GM23248 (cell line): ENCODE measurements around the gene ARHGAP25. TPM values are rescaled to one million over a fixed set of nuclear protein-coding genes. Genes with fewer than 3 reads are reported as not detected.

Experiments used
- DNase-seq: peaks from one replicate; pipeline ENCODE4 v3.0.0-alpha.2; 2015
- H2AFZ ChIP-seq: fragments of 200-600 bp; sonication (generic); 2 replicates; pipeline ENCODE4 v1.6.1; 2016; ENCODE audit warnings: antibody characterized with exemption
- H3F3A ChIP-seq: fragments of 200-600 bp; sonication (generic); 2 replicates; pipeline ENCODE4 v1.6.1; 2016; ENCODE audit warnings: mild to moderate bottlenecking, antibody characterized with exemption, mixed run types; ENCODE audit not compliant: insufficient read depth
- H3K27ac ChIP-seq: fragments of 200-600 bp; sonication (generic); 2 replicates; pipeline ENCODE4 v1.5.1; 2016; ENCODE audit warnings: mild to moderate bottlenecking
- H3K27me3 ChIP-seq: fragments of 200-600 bp; sonication (generic); replicated peaks from 2 replicates; pipeline ENCODE4 v1.6.1; 2016; ENCODE audit warnings: mild to moderate bottlenecking; ENCODE audit not compliant: insufficient read depth
- H3K36me3 ChIP-seq: fragments of 200-600 bp; sonication (generic); 2 replicates; pipeline ENCODE4 v1.6.1; 2016; ENCODE audit warnings: low read depth, mild to moderate bottlenecking
- H3K4me1 ChIP-seq: fragments of 200-600 bp; sonication (generic); 2 replicates; pipeline ENCODE4 v1.6.1; 2016; ENCODE audit warnings: mild to moderate bottlenecking; ENCODE audit not compliant: insufficient read depth
- H3K4me2 ChIP-seq: fragments of 200-600 bp; sonication (generic); one replicate; pipeline ENCODE4 v1.6.1; 2016; ENCODE audit warnings: mild to moderate bottlenecking; ENCODE audit not compliant: unreplicated experiment
- H3K4me3 ChIP-seq: fragments of 200-600 bp; sonication (generic); 2 replicates; pipeline ENCODE4 v1.5.1; 2016; ENCODE audit warnings: mild to moderate bottlenecking
- H3K79me2 ChIP-seq: fragments of 200-600 bp; sonication (generic); 2 replicates; pipeline ENCODE4 v1.6.1; 2016; ENCODE audit warnings: mild to moderate bottlenecking; ENCODE audit not compliant: insufficient read depth
- H3K9ac ChIP-seq: fragments of 200-600 bp; sonication (generic); 2 replicates; pipeline ENCODE4 v1.6.1; 2016; ENCODE audit warnings: mild to moderate bottlenecking
- H3K9me2 ChIP-seq: fragments of 200-600 bp; sonication (generic); 2 replicates; pipeline ENCODE4 v1.6.1; 2016; ENCODE audit warnings: mixed run types, mild to moderate bottlenecking, moderate library complexity; ENCODE audit not compliant: insufficient read depth
- H3K9me3 ChIP-seq: fragments of 200-600 bp; sonication (generic); one replicate; pipeline ENCODE4 v1.6.1; 2017; ENCODE audit warnings: low read depth
- H4K20me1 ChIP-seq: fragments of 200-600 bp; sonication (generic); 2 replicates; pipeline ENCODE4 v1.6.0; 2016; ENCODE audit not compliant: insufficient read depth
- EZH2 ChIP-seq: fragments of 200-600 bp; sonication (generic); IDR thresholded peaks from 2 replicates; pipeline ENCODE4 v1.6.1; 2018; ENCODE audit warnings: antibody characterized with exemption, mild to moderate bottlenecking; ENCODE audit not compliant: insufficient read depth, poor library complexity, severe bottlenecking
- EZH2phosphoT487 ChIP-seq: fragments of 200-600 bp; sonication (generic); IDR thresholded peaks from 2 replicates; pipeline ENCODE4 v1.6.1; 2018; ENCODE audit warnings: antibody characterized with exemption, moderate library complexity, mild to moderate bottlenecking, low read depth; ENCODE audit not compliant: insufficient read depth
- WGBS, 2 experiments: methylation state at CpG; one replicate each; pipeline ENCODE4 v1.1.6; 2015 to 2017; ENCODE audit warnings: low lambda C conversion rate in 2 of 2, low coverage in 1 of 2; ENCODE audit errors: missing lambda C conversion rate in 2 of 2; 5-methylcytosine and 5-hydroxymethylcytosine counted together
- in situ Hi-C: fragments of 300-500 bp; cut with MboI; formaldehyde crosslinking; loops from 2 replicates; pipeline ENCODE4 v1.15.0; 2020
- polyA plus RNA-seq: library from polyadenylated mRNA; unstranded; fragments of >200 nt; fragmentation: Nextera tagmentation; extraction: Ambion mirVana; gene quantifications from 2 replicates; pipeline ENCODE4 v1.2.1, GENCODE V29; 2016
- total RNA-seq: library from RNA; depleted of rRNA; stranded (reverse); fragments of >200 nt; shearing (Covaris generic); gene quantifications from 2 replicates; pipeline ENCODE4 v1.2.3, GENCODE V29; 2014

The ARHGAP25 gene
- total and polyA plus RNA-seq, 2 experiments from 2014 or later: not detected

GRCh38 chr2:68742626-68743415, 8.2 kb downstream of the ARHGAP25 start:
- 88 to 93% methylated on average over 1 of the region's 1 CpG for WGBS, 2 experiments
- Histone ChIP-seq H2AFZ (no peak overlapping the region), H3K9ac (no peak overlapping the region), H3K27ac (no peak overlapping the region), H3K4me2 (no peak overlapping the region), H3K79me2 (no peaks in the 10 kb centered on the region), H3F3A (no peaks in the 10 kb centered on the region), H3K4me1 (no peaks in the 10 kb centered on the region), H3K27me3 (no peaks in the 10 kb centered on the region; the same call in 1 of the 2 replicates), H3K36me3 (no peaks in the 10 kb centered on the region), H3K4me3 (no peak overlapping the region), H3K9me2 (no peaks in the 10 kb centered on the region), H3K9me3 (no peaks in the 10 kb centered on the region), H4K20me1 (no peaks in the 10 kb centered on the region)
- no peak for DNase-seq
- TF ChIP-seq EZH2phosphoT487 (no peak), EZH2 (no peak)
- in situ Hi-C loops: no loop called here

- Histone ChIP-seq H3K27me3 (no peaks in the 10 kb centered on the region; the same call in 1 of the 2 replicates), H2AFZ (no peak overlapping the region), H3K4me2 (no peak overlapping the region), H4K20me1 (no peaks in the 10 kb centered on the region), H3K79me2 (no peaks in the 10 kb centered on the region), H3K36me3 (no peaks in the 10 kb centered on the region), H3F3A (no peaks in the 10 kb centered on the region), H3K27ac (no peak overlapping the region), H3K9ac (no peak overlapping the region), H3K4me3 (no peak overlapping the region), H3K4me1 (no peaks in the 10 kb centered on the region), H3K9me2 (no peaks in the 10 kb centered on the region), H3K9me3 (no peaks in the 10 kb centered on the region)
- no peak for DNase-seq
- in situ Hi-C loops: no loop called here
- TF ChIP-seq EZH2 (no peak), EZH2phosphoT487 (no peak)
- WGBS, 2 experiments: 61 to 72% methylated on average over 3 of the region's 3 CpGs
Observed at GRCh38 chr2:68743531-68743930, 8.9 kb downstream of the ARHGAP25 start.

GRCh38 chr2:68744366-68744912, 9.8 kb downstream of the ARHGAP25 start:
- H3K27me3 ChIP-seq: no peaks in the 10 kb centered on the region; the same call in 1 of the 2 replicates
- no peak for DNase-seq
- H2AFZ ChIP-seq: no peak overlapping the region
- no peak overlapping the region for H3K9ac ChIP-seq
- no peak overlapping the region for H3K4me3 ChIP-seq
- no peaks in the 10 kb centered on the region for H3K36me3 ChIP-seq
- H3K4me2 ChIP-seq: no peak overlapping the region
- H3K79me2 ChIP-seq: no peaks in the 10 kb centered on the region
- H3K27ac ChIP-seq: no peak overlapping the region
- H3K4me1 ChIP-seq: no peaks in the 10 kb centered on the region
- H3F3A ChIP-seq: no peaks in the 10 kb centered on the region
- WGBS, 2 experiments: 86 to 87% methylated on average over 4 of the region's 4 CpGs
- no peaks in the 10 kb centered on the region for H4K20me1 ChIP-seq
- no peak for TF ChIP-seq EZH2phosphoT487
- TF ChIP-seq EZH2: no peak
- in situ Hi-C loops: no loop called here
- H3K9me3 ChIP-seq: no peaks in the 10 kb centered on the region
- H3K9me2 ChIP-seq: no peaks in the 10 kb centered on the region

- 88 to 98% methylated on average over 2 of the region's 2 CpGs for WGBS, 2 experiments
- Histone ChIP-seq H4K20me1 (no peaks in the 10 kb centered on the region), H3K9me2 (no peaks in the 10 kb centered on the region), H3K4me1 (no peaks in the 10 kb centered on the region), H3K9ac (no peak overlapping the region), H3K9me3 (no peaks in the 10 kb centered on the region), H3K79me2 (no peaks in the 10 kb centered on the region), H3K4me2 (no peak overlapping the region), H2AFZ (no peak overlapping the region), H3K27ac (no peak overlapping the region), H3F3A (no peaks in the 10 kb centered on the region), H3K36me3 (no peaks in the 10 kb centered on the region), H3K27me3 (no peaks in the 10 kb centered on the region; the same call in 1 of the 2 replicates), H3K4me3 (no peak overlapping the region)
- DNase-seq: no peak
- TF ChIP-seq EZH2phosphoT487: no peak
- TF ChIP-seq EZH2: no peak
- in situ Hi-C loops: loop anchor here (5.0 kb wide), 1 partner anchor 157 kb away; no protein-coding TSS in a partner anchor
Observed at GRCh38 chr2:68745006-68745405, 10.4 kb downstream of the ARHGAP25 start.
